Neural cell (in vitro differentiated cells): ENCODE measurements around the gene ZNRF1. TPM values are rescaled to one million over a fixed set of nuclear protein-coding genes. Genes with fewer than 3 reads are reported as not detected.
A peak's percentile ranks its signal among the peaks of the same experiment; 100 is the strongest.

ENCODE experiments used
- H2AFZ ChIP-seq: fragments of 200-600, 300-800 bp; sonication (generic), shearing (Covaris generic); 2 replicates; pipeline ENCODE4 v1.6.0; 2014; ENCODE audit warnings: low read depth, mild to moderate bottlenecking, antibody characterized with exemption, low read length, moderate library complexity
- H3F3A ChIP-seq: fragments of 200-600 bp; shearing (Covaris generic); 2 replicates; pipeline ENCODE4 v1.6.1; 2016; ENCODE audit warnings: mild to moderate bottlenecking, moderate library complexity, mixed read lengths, antibody characterized with exemption, low read length; ENCODE audit not compliant: insufficient read depth, poor library complexity, severe bottlenecking
- H3K27ac ChIP-seq: fragments of 200-600, 300-800 bp; sonication (generic), shearing (Covaris generic); 2 replicates; pipeline ENCODE4 v1.5.1; 2014; ENCODE audit warnings: mild to moderate bottlenecking, low read length, moderate library complexity
- H3K27me3 ChIP-seq: fragments of 300-800, 200-600 bp; sonication (generic), shearing (Covaris generic); 2 replicates; pipeline ENCODE4 v1.6.0; 2014; ENCODE audit warnings: mild to moderate bottlenecking, low read depth, low read length, moderate library complexity; ENCODE audit not compliant: insufficient read depth
- H3K36me3 ChIP-seq: fragments of 300-800, 200-600 bp; sonication (generic), shearing (Covaris generic); 2 replicates; pipeline ENCODE4 v1.5.1; 2014; ENCODE audit warnings: mild to moderate bottlenecking, antibody characterized with exemption, low read length, moderate library complexity; ENCODE audit not compliant: insufficient read depth
- H3K4me2 ChIP-seq: fragments of 300-800, 200-600 bp; sonication (generic), shearing (Covaris generic); 2 replicates; pipeline ENCODE4 v1.6.0; 2014; ENCODE audit warnings: mild to moderate bottlenecking, low read length
- H3K4me3 ChIP-seq: fragments of 300-800, 200-600 bp; sonication (generic), shearing (Covaris generic); 2 replicates; pipeline ENCODE4 v1.5.1; 2014; ENCODE audit warnings: mild to moderate bottlenecking, low read length, moderate library complexity
- H3K79me2 ChIP-seq: fragments of 200-600 bp; shearing (Covaris generic); replicated peaks from 2 replicates; pipeline ENCODE4 v1.6.0; 2014; ENCODE audit warnings: mild to moderate bottlenecking, low read length, moderate library complexity; ENCODE audit not compliant: insufficient read depth
- H3K9ac ChIP-seq: fragments of 300-800, 200-600 bp; sonication (generic), shearing (Covaris generic); 2 replicates; pipeline ENCODE4 v1.6.1; 2016; ENCODE audit warnings: mild to moderate bottlenecking, low read length, mixed read lengths
- H3K9me2 ChIP-seq: fragments of 200-600 bp; shearing (Covaris generic); 2 replicates; pipeline ENCODE4 v1.6.1; 2016; ENCODE audit warnings: mild to moderate bottlenecking, low read length, mixed read lengths; ENCODE audit not compliant: insufficient read depth
- H3K9me3 ChIP-seq: fragments of 200-600, 300-800 bp; sonication (generic), shearing (Covaris generic); 2 replicates; pipeline ENCODE4 v1.6.1; 2016; ENCODE audit warnings: mild to moderate bottlenecking, mixed run types, low read length, moderate library complexity, mixed read lengths
- H4K20me1 ChIP-seq: fragments of 200-600 bp; shearing (Covaris generic); 2 replicates; pipeline ENCODE4 v1.6.1; 2016; ENCODE audit warnings: mild to moderate bottlenecking, mixed run types; ENCODE audit not compliant: insufficient read depth
- CTCF ChIP-seq: fragments of 450-650 bp; IDR thresholded peaks from 2 replicates; pipeline ENCODE4 v1.5.1; 2014; ENCODE audit warnings: antibody characterized with exemption, mild to moderate bottlenecking, moderate library complexity; ENCODE audit not compliant: poor library complexity, severe bottlenecking
- EP300 ChIP-seq: fragments of 450-650 bp; conservative IDR thresholded peaks from 2 replicates; pipeline ENCODE4 v1.6.1; 2014; ENCODE audit warnings: antibody characterized with exemption, mild to moderate bottlenecking, moderate library complexity; ENCODE audit not compliant: poor library complexity, severe bottlenecking
- EZH2 ChIP-seq: fragments of 200-600, 300-800 bp; shearing (Covaris generic), sonication (generic); IDR thresholded peaks from 2 replicates; pipeline ENCODE4 v1.6.1; 2014; ENCODE audit warnings: antibody characterized with exemption, low read length, borderline replicate concordance, mild to moderate bottlenecking; ENCODE audit not compliant: insufficient read depth, poor library complexity, severe bottlenecking
- MXI1 ChIP-seq: fragments of 450-650 bp; conservative IDR thresholded peaks from 2 replicates; pipeline ENCODE4 v1.6.1; 2014; ENCODE audit warnings: antibody characterized with exemption, mild to moderate bottlenecking; ENCODE audit not compliant: poor library complexity, severe bottlenecking
- POLR2AphosphoS5 ChIP-seq: IDR thresholded peaks from 2 replicates; pipeline ENCODE4 v1.6.1; 2012
- RAD21 ChIP-seq: fragments of 450-650 bp; conservative IDR thresholded peaks from 2 replicates; pipeline ENCODE4 v1.6.1; 2014; ENCODE audit warnings: antibody characterized with exemption, mild to moderate bottlenecking, moderate library complexity
- REST ChIP-seq: IDR thresholded peaks from 2 replicates; pipeline ENCODE4 v1.6.1; 2012; ENCODE audit warnings: borderline replicate concordance
- SMC3 ChIP-seq: fragments of 450-650 bp; conservative IDR thresholded peaks from 2 replicates; pipeline ENCODE4 v1.6.1; 2014; ENCODE audit warnings: antibody characterized with exemption, mild to moderate bottlenecking, moderate library complexity; ENCODE audit not compliant: poor library complexity
- TAF1 ChIP-seq: IDR thresholded peaks from 2 replicates; pipeline ENCODE4 v1.6.1; 2012; ENCODE audit warnings: low read depth
- polyA plus RNA-seq: library from polyadenylated mRNA; depleted of rRNA; stranded (reverse); fragments of >200 nt; gene quantifications from 2 replicates; pipeline ENCODE4 v1.2.3, GENCODE V29; 2014

The ZNRF1 gene
- polyA plus RNA-seq, 1 donor from 2014 or later, result 31.6 TPM

GRCh38 chr16:75116081-75116910, 117.5 kb downstream of the ZNRF1 start, which contains the start of gene LDHD:
Gene LDHD (minus strand): TSS chr16:75116780. CDS start chr16:75116720, 60 bp downstream.
- Histone ChIP-seq H3K79me2 (no peaks in the 10 kb centered on the region), H3F3A (no peaks in the 10 kb centered on the region), H3K27me3 (no peaks in the 10 kb centered on the region), H3K27ac (no peak within 1 kb of the TSS), H2AFZ (no peak within 1 kb of the TSS), H3K36me3 (no peaks in the 10 kb centered on the region), H3K9ac (no peak within 1 kb of the TSS), H3K4me2 (no peak within 1 kb of the TSS), H3K4me3 (no peak within 1 kb of the TSS), H3K9me3 (no peaks in the 10 kb centered on the region), H3K9me2 (no peaks in the 10 kb centered on the region), H4K20me1 (peaks cover 3% of the 10 kb centered on the region)
- TF ChIP-seq TAF1, result no peak
- no peak for TF ChIP-seq CTCF
- TF ChIP-seq SMC3, result no peak
- TF ChIP-seq POLR2AphosphoS5, result peak; percentile 4
- TF ChIP-seq REST, result no peak

- Histone ChIP-seq H3K27me3 (no peaks in the 10 kb centered on the region), H3K9me3 (no peaks in the 10 kb centered on the region), H3K9me2 (no peaks in the 10 kb centered on the region), H3K27ac (no peak overlapping the region), H3K9ac (no peak overlapping the region), H3K4me2 (no peak overlapping the region), H3F3A (no peaks in the 10 kb centered on the region), H3K79me2 (no peaks in the 10 kb centered on the region), H2AFZ (no peak overlapping the region), H3K36me3 (no peaks in the 10 kb centered on the region), H4K20me1 (no peaks in the 10 kb centered on the region), H3K4me3 (no peak overlapping the region)
- no peak for TF ChIP-seq MXI1
- TF ChIP-seq SMC3, result no peak
- TF ChIP-seq RAD21, result no peak
- TF ChIP-seq TAF1, result no peak
- no peak for TF ChIP-seq POLR2AphosphoS5
- no peak for TF ChIP-seq CTCF
- no peak for TF ChIP-seq EZH2
- no peak for TF ChIP-seq EP300
- no peak for TF ChIP-seq REST
Observed at GRCh38 chr16:75116911-75117245, 118.1 kb downstream of the ZNRF1 start.
